PFSK-1 (cell line): ENCODE measurements around the gene JAKMIP1.

Experiments
- FOXP2 ChIP-seq: optimal IDR thresholded peaks from 2 replicates; pipeline ENCODE3; 2011; ENCODE audit warnings: borderline replicate concordance, control low read depth, inconsistent platforms; ENCODE audit not compliant: insufficient read depth; ENCODE audit errors: extremely low read length, extremely low read depth
- POLR2AphosphoS5 ChIP-seq: IDR thresholded peaks from 2 replicates; pipeline ENCODE4 v1.6.1; 2012; ENCODE audit warnings: low read depth, mild to moderate bottlenecking, control low read depth, low read length, moderate library complexity
- REST ChIP-seq, 2 experiments: IDR thresholded peaks; 2 replicates each; pipeline versions ENCODE4 v1.6.1 to v1.8.0; 2011 to 2012; ENCODE audit warnings: low read depth in 2 of 2, low read length in 2 of 2, control low read depth in 1 of 2, inconsistent platforms in 1 of 2, mild to moderate bottlenecking in 1 of 2, moderate library complexity in 1 of 2; ENCODE audit not compliant: insufficient read depth in 1 of 2
- SIN3A ChIP-seq: IDR thresholded peaks from 2 replicates; pipeline ENCODE4 v1.6.1; 2012; ENCODE audit warnings: mild to moderate bottlenecking, low read length, moderate library complexity, borderline replicate concordance; ENCODE audit not compliant: insufficient read depth
- TAF1 ChIP-seq: IDR thresholded peaks from 2 replicates; pipeline ENCODE4 v1.6.1; 2012; ENCODE audit warnings: low read length, control low read depth, borderline replicate concordance; ENCODE audit not compliant: insufficient read depth

The JAKMIP1 gene

GRCh38 chr4:5992171-5992827 is 208.1 kb downstream of the JAKMIP1 start:
- TF ChIP-seq FOXP2 (no peak), REST (IDR thresholded peaks at IDR 0.05; ENCODE audit: insufficient read depth in 1 of 2, low read depth in 2 of 2, low read length in 2 of 2) (no peak), SIN3A (no peak), POLR2AphosphoS5 (no peak), TAF1 (no peak)

GRCh38 chr4:5991405-5991804 is 208.9 kb downstream of the JAKMIP1 start:
- no peak for TF ChIP-seq TAF1
- TF ChIP-seq FOXP2: no peak
- no peak for TF ChIP-seq REST (IDR thresholded peaks at IDR 0.05; ENCODE audit: insufficient read depth in 1 of 2, low read depth in 2 of 2, low read length in 2 of 2)
- TF ChIP-seq SIN3A: no peak
- no peak for TF ChIP-seq POLR2AphosphoS5

DNA sequence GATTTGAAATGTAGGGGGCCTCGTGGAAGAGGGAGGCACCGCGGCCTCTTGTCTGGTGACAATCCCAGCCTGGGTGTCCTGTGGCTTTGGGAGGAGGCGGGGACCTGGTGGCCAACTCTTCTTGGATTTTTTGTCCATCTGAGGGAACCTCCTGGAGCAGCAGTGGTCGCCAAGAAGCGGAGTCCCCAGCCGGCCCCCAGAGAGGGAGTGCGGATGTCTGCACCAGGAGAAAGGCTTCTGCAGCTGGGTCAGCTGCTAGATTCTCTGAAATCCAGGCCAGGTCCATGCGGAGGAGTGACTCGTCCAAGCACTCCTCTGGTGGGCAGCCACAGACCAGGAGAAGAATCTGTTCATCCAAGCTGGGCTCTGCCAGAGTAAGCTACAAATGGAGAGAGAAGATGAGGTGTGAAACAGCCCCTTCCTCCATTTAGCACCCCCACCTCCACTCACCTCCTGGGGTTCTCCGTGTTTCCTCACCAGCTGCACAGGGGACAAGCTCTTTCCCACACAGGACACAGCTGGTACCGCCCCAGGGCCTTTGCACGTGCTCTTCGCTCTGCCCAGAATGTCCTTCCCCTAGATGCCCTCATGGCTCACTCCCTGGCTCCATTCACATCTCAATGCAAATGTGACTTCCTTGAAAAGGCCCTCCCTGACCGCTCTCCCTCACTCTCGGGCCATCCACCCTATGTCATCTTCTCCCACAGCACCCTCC is 209.7 kb downstream of the JAKMIP1 start:
- TF ChIP-seq FOXP2 (no peak), POLR2AphosphoS5 (no peak), SIN3A (no peak), REST (IDR thresholded peaks at IDR 0.05; ENCODE audit: insufficient read depth in 1 of 2, low read depth in 2 of 2, low read length in 2 of 2) (no peak), TAF1 (no peak)

- no peak for TF ChIP-seq POLR2AphosphoS5
- no peak for TF ChIP-seq FOXP2
- no peak for TF ChIP-seq REST (IDR thresholded peaks at IDR 0.05; ENCODE audit: insufficient read depth in 1 of 2, low read depth in 2 of 2, low read length in 2 of 2)
- TF ChIP-seq TAF1: no peak
- no peak for TF ChIP-seq SIN3A
Measured at GRCh38 chr4:5989236-5990225, 210.8 kb downstream of the JAKMIP1 start.
